Mammary epithelial cell (primary cell): ENCODE results near the gene TCF12.

Experiments used
- EZH2 ChIP-seq: IDR thresholded peaks from 2 replicates; pipeline ENCODE4 v1.6.1; 2012; ENCODE audit warnings: low read length, inconsistent platforms, borderline replicate concordance
- TF ChIP-seq, protein P1 (sequence below), 2 donors: IDR thresholded peaks in 1 of 2; conservative IDR thresholded peaks in 1 of 2; 2 replicates each; pipeline ENCODE4 v1.5.1; 2011 to 2012; ENCODE audit warnings: inconsistent platforms in 2 of 2, low read length in 2 of 2, mild to moderate bottlenecking in 2 of 2, control low read depth in 1 of 2, low read depth in 1 of 2; ENCODE audit not compliant: insufficient read depth in 1 of 2; ENCODE audit errors: extremely low read depth in 1 of 2

DNA sequence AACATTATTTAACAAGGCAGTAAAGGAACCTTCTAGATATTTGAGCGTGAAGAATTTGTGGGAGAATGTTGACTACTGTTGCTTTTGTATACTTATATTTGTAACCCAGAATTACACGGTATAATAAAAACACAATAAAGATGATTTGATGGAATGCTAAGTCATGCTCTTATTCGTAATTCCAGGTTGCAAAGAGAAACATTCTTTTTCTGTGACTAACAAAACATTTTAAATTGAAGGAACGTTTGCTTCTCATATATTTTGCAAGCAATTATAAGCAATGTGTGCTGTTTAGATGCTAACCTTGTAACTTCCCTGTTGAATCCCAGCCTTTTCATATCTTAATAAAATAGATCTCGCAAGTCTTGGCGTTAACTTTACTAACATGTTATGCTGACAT is 333.5 kb downstream of the TCF12 start:
- TF ChIP-seq, protein P1, sequence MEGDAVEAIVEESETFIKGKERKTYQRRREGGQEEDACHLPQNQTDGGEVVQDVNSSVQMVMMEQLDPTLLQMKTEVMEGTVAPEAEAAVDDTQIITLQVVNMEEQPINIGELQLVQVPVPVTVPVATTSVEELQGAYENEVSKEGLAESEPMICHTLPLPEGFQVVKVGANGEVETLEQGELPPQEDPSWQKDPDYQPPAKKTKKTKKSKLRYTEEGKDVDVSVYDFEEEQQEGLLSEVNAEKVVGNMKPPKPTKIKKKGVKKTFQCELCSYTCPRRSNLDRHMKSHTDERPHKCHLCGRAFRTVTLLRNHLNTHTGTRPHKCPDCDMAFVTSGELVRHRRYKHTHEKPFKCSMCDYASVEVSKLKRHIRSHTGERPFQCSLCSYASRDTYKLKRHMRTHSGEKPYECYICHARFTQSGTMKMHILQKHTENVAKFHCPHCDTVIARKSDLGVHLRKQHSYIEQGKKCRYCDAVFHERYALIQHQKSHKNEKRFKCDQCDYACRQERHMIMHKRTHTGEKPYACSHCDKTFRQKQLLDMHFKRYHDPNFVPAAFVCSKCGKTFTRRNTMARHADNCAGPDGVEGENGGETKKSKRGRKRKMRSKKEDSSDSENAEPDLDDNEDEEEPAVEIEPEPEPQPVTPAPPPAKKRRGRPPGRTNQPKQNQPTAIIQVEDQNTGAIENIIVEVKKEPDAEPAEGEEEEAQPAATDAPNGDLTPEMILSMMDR (conservative IDR thresholded peaks at IDR 0.05 in 1 of 2, IDR thresholded peaks at IDR 0.05 in 1 of 2; ENCODE audit: extremely low read depth in 1 of 2, insufficient read depth in 1 of 2, low read depth in 1 of 2, low read length in 2 of 2) = no peak
- no peak for TF ChIP-seq EZH2
